ENCODE measurements around the gene ANKRD33B.

The ANKRD33B gene

GRCh38 chr5:10682801-10683525 lies 119.1 kb downstream of the ANKRD33B start:
- no peak for DNase-seq

- no peak for DNase-seq
Observed at GRCh38 chr5:10684303-10685086, 120.6 kb downstream of the ANKRD33B start.

- DNase-seq, result no peak
Observed at GRCh38 chr5:10685115-10685521, 121.2 kb downstream of the ANKRD33B start.

GRCh38 chr5:10686890-10687289 lies 123.0 kb downstream of the ANKRD33B start:
- no peak for DNase-seq

GRCh38 chr5:10688651-10689171 lies 124.8 kb downstream of the ANKRD33B start:
- DNase-seq, result no peak

GRCh38 chr5:10689391-10690081 lies 125.7 kb downstream of the ANKRD33B start:
- DNase-seq, result peak; percentile 25

GRCh38 chr5:10690460-10691440 lies 126.9 kb downstream of the ANKRD33B start:
- no peak for DNase-seq

GRCh38 chr5:10691826-10692785 lies 128.2 kb downstream of the ANKRD33B start:
- peak; percentile 65 for DNase-seq

- DNase-seq, result peak; percentile 49
Observed at GRCh38 chr5:10695055-10695649, 131.3 kb downstream of the ANKRD33B start.

GRCh38 chr5:10695759-10696543 lies 132.1 kb downstream of the ANKRD33B start:
- no peak for DNase-seq

- no peak for DNase-seq
Observed at GRCh38 chr5:10699281-10699874, 135.5 kb downstream of the ANKRD33B start.

GRCh38 chr5:10699987-10700386 lies 136.1 kb downstream of the ANKRD33B start:
- DNase-seq, result no peak

GRCh38 chr5:10700516-10700915 lies 136.6 kb downstream of the ANKRD33B start:
- DNase-seq, result no peak

GRCh38 chr5:10701567-10702039 lies 137.7 kb downstream of the ANKRD33B start:
- DNase-seq, result peak; percentile 21

GRCh38 chr5:10702040-10702629 lies 138.3 kb downstream of the ANKRD33B start:
- peak; percentile 95 for DNase-seq

- peak; percentile 84 for DNase-seq
Observed at GRCh38 chr5:10702911-10703491, 139.1 kb downstream of the ANKRD33B start.

GRCh38 chr5:10703676-10704075 lies 139.8 kb downstream of the ANKRD33B start:
- DNase-seq, result no peak

GRCh38 chr5:10704949-10705621 lies 141.2 kb downstream of the ANKRD33B start:
- DNase-seq, result peak; percentile 63

All from NCI-H226 (cell line).